Neural cell (in vitro differentiated cells): ENCODE results near the gene RASD1. TPM values are rescaled to one million over a fixed set of nuclear protein-coding genes. Genes with fewer than 3 reads are reported as not detected.
"Not testable (repeated sequence)": the region's sequence is repeated elsewhere in the genome, so short reads cannot be mapped to it uniquely, and the experiment has no call there.

Source experiments
- H2AFZ ChIP-seq: fragments of 200-600, 300-800 bp; sonication (generic), shearing (Covaris generic); 2 replicates; pipeline ENCODE4 v1.6.0; 2014; ENCODE audit warnings: low read depth, mild to moderate bottlenecking, antibody characterized with exemption, low read length, moderate library complexity
- H3F3A ChIP-seq: fragments of 200-600 bp; shearing (Covaris generic); 2 replicates; pipeline ENCODE4 v1.6.1; 2016; ENCODE audit warnings: mild to moderate bottlenecking, moderate library complexity, mixed read lengths, antibody characterized with exemption, low read length; ENCODE audit not compliant: insufficient read depth, poor library complexity, severe bottlenecking
- H3K27ac ChIP-seq: fragments of 200-600, 300-800 bp; sonication (generic), shearing (Covaris generic); 2 replicates; pipeline ENCODE4 v1.5.1; 2014; ENCODE audit warnings: mild to moderate bottlenecking, low read length, moderate library complexity
- H3K27me3 ChIP-seq: fragments of 300-800, 200-600 bp; sonication (generic), shearing (Covaris generic); 2 replicates; pipeline ENCODE4 v1.6.0; 2014; ENCODE audit warnings: mild to moderate bottlenecking, low read depth, low read length, moderate library complexity; ENCODE audit not compliant: insufficient read depth
- H3K36me3 ChIP-seq: fragments of 300-800, 200-600 bp; sonication (generic), shearing (Covaris generic); 2 replicates; pipeline ENCODE4 v1.5.1; 2014; ENCODE audit warnings: mild to moderate bottlenecking, antibody characterized with exemption, low read length, moderate library complexity; ENCODE audit not compliant: insufficient read depth
- H3K4me2 ChIP-seq: fragments of 300-800, 200-600 bp; sonication (generic), shearing (Covaris generic); 2 replicates; pipeline ENCODE4 v1.6.0; 2014; ENCODE audit warnings: mild to moderate bottlenecking, low read length
- H3K4me3 ChIP-seq: fragments of 300-800, 200-600 bp; sonication (generic), shearing (Covaris generic); 2 replicates; pipeline ENCODE4 v1.5.1; 2014; ENCODE audit warnings: mild to moderate bottlenecking, low read length, moderate library complexity
- H3K79me2 ChIP-seq: fragments of 200-600 bp; shearing (Covaris generic); replicated peaks from 2 replicates; pipeline ENCODE4 v1.6.0; 2014; ENCODE audit warnings: mild to moderate bottlenecking, low read length, moderate library complexity; ENCODE audit not compliant: insufficient read depth
- H3K9ac ChIP-seq: fragments of 300-800, 200-600 bp; sonication (generic), shearing (Covaris generic); 2 replicates; pipeline ENCODE4 v1.6.1; 2016; ENCODE audit warnings: mild to moderate bottlenecking, low read length, mixed read lengths
- H3K9me2 ChIP-seq: fragments of 200-600 bp; shearing (Covaris generic); 2 replicates; pipeline ENCODE4 v1.6.1; 2016; ENCODE audit warnings: mild to moderate bottlenecking, low read length, mixed read lengths; ENCODE audit not compliant: insufficient read depth
- H3K9me3 ChIP-seq: fragments of 200-600, 300-800 bp; sonication (generic), shearing (Covaris generic); 2 replicates; pipeline ENCODE4 v1.6.1; 2016; ENCODE audit warnings: mild to moderate bottlenecking, mixed run types, low read length, moderate library complexity, mixed read lengths
- H4K20me1 ChIP-seq: fragments of 200-600 bp; shearing (Covaris generic); 2 replicates; pipeline ENCODE4 v1.6.1; 2016; ENCODE audit warnings: mild to moderate bottlenecking, mixed run types; ENCODE audit not compliant: insufficient read depth
- EP300 ChIP-seq: fragments of 450-650 bp; conservative IDR thresholded peaks from 2 replicates; pipeline ENCODE4 v1.6.1; 2014; ENCODE audit warnings: antibody characterized with exemption, mild to moderate bottlenecking, moderate library complexity; ENCODE audit not compliant: poor library complexity, severe bottlenecking
- EZH2 ChIP-seq: fragments of 200-600, 300-800 bp; shearing (Covaris generic), sonication (generic); IDR thresholded peaks from 2 replicates; pipeline ENCODE4 v1.6.1; 2014; ENCODE audit warnings: antibody characterized with exemption, low read length, borderline replicate concordance, mild to moderate bottlenecking; ENCODE audit not compliant: insufficient read depth, poor library complexity, severe bottlenecking
- MXI1 ChIP-seq: fragments of 450-650 bp; conservative IDR thresholded peaks from 2 replicates; pipeline ENCODE4 v1.6.1; 2014; ENCODE audit warnings: antibody characterized with exemption, mild to moderate bottlenecking; ENCODE audit not compliant: poor library complexity, severe bottlenecking
- POLR2AphosphoS5 ChIP-seq: IDR thresholded peaks from 2 replicates; pipeline ENCODE4 v1.6.1; 2012
- RAD21 ChIP-seq: fragments of 450-650 bp; conservative IDR thresholded peaks from 2 replicates; pipeline ENCODE4 v1.6.1; 2014; ENCODE audit warnings: antibody characterized with exemption, mild to moderate bottlenecking, moderate library complexity
- SMC3 ChIP-seq: fragments of 450-650 bp; conservative IDR thresholded peaks from 2 replicates; pipeline ENCODE4 v1.6.1; 2014; ENCODE audit warnings: antibody characterized with exemption, mild to moderate bottlenecking, moderate library complexity; ENCODE audit not compliant: poor library complexity
- TAF1 ChIP-seq: IDR thresholded peaks from 2 replicates; pipeline ENCODE4 v1.6.1; 2012; ENCODE audit warnings: low read depth
- polyA plus RNA-seq: library from polyadenylated mRNA; depleted of rRNA; stranded (reverse); fragments of >200 nt; gene quantifications from 2 replicates; pipeline ENCODE4 v1.2.3, GENCODE V29; 2014
- TF ChIP-seq, protein P1 (sequence below): fragments of 450-650 bp; IDR thresholded peaks from 2 replicates; pipeline ENCODE4 v1.5.1; 2014; ENCODE audit warnings: antibody characterized with exemption, mild to moderate bottlenecking, moderate library complexity; ENCODE audit not compliant: poor library complexity, severe bottlenecking
- TF ChIP-seq, protein P2 (sequence below): IDR thresholded peaks from 2 replicates; pipeline ENCODE4 v1.6.1; 2012; ENCODE audit warnings: borderline replicate concordance

Gene RASD1
- polyA plus RNA-seq, 1 donor from 2014 or later, result 57.7 TPM

DNA sequence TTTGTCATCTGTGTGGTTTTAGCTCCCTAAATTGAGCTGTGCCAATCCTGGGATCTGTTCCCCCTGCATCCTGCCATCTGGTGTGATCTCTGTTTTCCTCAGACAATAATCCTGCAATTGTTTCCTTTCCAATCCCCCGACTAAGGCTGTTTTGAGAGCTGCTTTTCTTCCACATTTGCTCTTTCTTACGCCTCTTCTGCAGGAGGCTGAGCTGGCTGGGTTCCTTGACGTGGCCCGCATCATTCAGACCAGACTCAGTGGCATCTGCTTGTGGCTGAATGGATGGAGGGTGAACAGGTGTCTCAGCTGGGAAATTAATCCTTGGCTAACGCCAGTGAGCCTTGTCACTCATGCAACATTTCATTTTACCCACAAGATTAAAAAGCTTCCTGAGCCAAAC, 29.2 kb downstream of the RASD1 start:
- Histone ChIP-seq H3K79me2 (no peaks in the 10 kb centered on the region), H3K27me3 (no peaks in the 10 kb centered on the region), H2AFZ (no peak overlapping the region), H3K9ac (no peak overlapping the region), H3K27ac (no peak overlapping the region), H3K9me2 (no peaks in the 10 kb centered on the region), H3K36me3 (no peaks in the 10 kb centered on the region), H3K4me2 (no peak overlapping the region), H4K20me1 (no peaks in the 10 kb centered on the region), H3F3A (no peaks in the 10 kb centered on the region), H3K9me3 (no peaks in the 10 kb centered on the region), H3K4me3 (no peak overlapping the region)
- TF ChIP-seq, protein P1, sequence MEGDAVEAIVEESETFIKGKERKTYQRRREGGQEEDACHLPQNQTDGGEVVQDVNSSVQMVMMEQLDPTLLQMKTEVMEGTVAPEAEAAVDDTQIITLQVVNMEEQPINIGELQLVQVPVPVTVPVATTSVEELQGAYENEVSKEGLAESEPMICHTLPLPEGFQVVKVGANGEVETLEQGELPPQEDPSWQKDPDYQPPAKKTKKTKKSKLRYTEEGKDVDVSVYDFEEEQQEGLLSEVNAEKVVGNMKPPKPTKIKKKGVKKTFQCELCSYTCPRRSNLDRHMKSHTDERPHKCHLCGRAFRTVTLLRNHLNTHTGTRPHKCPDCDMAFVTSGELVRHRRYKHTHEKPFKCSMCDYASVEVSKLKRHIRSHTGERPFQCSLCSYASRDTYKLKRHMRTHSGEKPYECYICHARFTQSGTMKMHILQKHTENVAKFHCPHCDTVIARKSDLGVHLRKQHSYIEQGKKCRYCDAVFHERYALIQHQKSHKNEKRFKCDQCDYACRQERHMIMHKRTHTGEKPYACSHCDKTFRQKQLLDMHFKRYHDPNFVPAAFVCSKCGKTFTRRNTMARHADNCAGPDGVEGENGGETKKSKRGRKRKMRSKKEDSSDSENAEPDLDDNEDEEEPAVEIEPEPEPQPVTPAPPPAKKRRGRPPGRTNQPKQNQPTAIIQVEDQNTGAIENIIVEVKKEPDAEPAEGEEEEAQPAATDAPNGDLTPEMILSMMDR, result no peak
- TF ChIP-seq, protein P2, sequence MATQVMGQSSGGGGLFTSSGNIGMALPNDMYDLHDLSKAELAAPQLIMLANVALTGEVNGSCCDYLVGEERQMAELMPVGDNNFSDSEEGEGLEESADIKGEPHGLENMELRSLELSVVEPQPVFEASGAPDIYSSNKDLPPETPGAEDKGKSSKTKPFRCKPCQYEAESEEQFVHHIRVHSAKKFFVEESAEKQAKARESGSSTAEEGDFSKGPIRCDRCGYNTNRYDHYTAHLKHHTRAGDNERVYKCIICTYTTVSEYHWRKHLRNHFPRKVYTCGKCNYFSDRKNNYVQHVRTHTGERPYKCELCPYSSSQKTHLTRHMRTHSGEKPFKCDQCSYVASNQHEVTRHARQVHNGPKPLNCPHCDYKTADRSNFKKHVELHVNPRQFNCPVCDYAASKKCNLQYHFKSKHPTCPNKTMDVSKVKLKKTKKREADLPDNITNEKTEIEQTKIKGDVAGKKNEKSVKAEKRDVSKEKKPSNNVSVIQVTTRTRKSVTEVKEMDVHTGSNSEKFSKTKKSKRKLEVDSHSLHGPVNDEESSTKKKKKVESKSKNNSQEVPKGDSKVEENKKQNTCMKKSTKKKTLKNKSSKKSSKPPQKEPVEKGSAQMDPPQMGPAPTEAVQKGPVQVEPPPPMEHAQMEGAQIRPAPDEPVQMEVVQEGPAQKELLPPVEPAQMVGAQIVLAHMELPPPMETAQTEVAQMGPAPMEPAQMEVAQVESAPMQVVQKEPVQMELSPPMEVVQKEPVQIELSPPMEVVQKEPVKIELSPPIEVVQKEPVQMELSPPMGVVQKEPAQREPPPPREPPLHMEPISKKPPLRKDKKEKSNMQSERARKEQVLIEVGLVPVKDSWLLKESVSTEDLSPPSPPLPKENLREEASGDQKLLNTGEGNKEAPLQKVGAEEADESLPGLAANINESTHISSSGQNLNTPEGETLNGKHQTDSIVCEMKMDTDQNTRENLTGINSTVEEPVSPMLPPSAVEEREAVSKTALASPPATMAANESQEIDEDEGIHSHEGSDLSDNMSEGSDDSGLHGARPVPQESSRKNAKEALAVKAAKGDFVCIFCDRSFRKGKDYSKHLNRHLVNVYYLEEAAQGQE, result no peak
- no peak for TF ChIP-seq POLR2AphosphoS5
- no peak for TF ChIP-seq EP300
- TF ChIP-seq MXI1, result no peak
- TF ChIP-seq RAD21, result no peak
- TF ChIP-seq TAF1, result no peak
- no peak for TF ChIP-seq EZH2
- no peak for TF ChIP-seq SMC3

DNA sequence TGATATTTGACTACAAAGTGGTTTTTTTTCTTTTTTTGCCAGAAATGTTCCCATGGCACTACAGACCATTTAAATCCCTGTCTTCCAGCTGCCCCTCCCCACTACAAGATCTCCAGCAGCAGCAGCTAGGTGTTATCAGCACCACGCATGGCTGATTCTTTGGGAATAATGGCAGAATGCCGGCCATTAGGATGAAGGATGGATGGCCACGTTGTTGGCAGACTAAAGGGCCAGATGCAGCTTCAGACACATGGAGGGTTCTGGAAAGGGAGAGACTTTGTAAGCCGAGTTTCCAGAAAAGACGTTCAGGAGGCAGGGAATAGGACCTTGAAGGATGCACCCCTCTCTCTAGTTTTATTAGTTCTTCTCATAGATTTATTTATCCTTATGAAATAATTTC, 29.7 kb downstream of the RASD1 start:
- Histone ChIP-seq H3K4me2 (no peak overlapping the region), H3K27ac (no peak overlapping the region), H3K36me3 (no peaks in the 10 kb centered on the region), H3K9me2 (no peaks in the 10 kb centered on the region), H3K9ac (no peak overlapping the region), H3K79me2 (no peaks in the 10 kb centered on the region), H3K9me3 (no peaks in the 10 kb centered on the region), H3K4me3 (no peak overlapping the region), H2AFZ (no peak overlapping the region), H3K27me3 (no peaks in the 10 kb centered on the region), H3F3A (no peaks in the 10 kb centered on the region), H4K20me1 (no peaks in the 10 kb centered on the region)
- TF ChIP-seq TAF1 (no peak), POLR2AphosphoS5 (no peak), EP300 (no peak), RAD21 (no peak), EZH2 (no peak), SMC3 (no peak), MXI1 (no peak)
- TF ChIP-seq, protein P2, result no peak
- TF ChIP-seq, protein P1, result no peak

DNA sequence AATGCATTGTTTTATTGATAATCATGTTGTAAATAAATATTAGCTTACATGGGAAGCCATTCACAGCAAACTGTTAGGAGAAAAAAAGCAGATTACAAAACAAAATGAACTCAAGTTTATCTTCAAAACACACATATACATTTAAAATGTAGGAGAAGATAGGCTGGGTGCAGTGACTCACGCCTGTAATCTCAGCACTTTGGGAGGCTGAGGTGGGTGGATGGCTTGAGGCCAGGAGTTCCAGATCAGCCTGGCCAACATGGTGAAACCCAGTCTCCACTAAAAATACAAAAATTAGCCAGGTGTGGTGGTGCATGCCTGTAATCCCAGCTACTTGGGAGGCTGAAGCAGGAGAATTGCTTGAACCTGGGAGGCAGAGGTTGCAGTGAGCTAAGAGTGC, 30.3 kb downstream of the RASD1 start:
- H2AFZ ChIP-seq, H3K4me2 ChIP-seq, H3K9me3 ChIP-seq, H3K4me3 ChIP-seq, H3K36me3 ChIP-seq, H4K20me1 ChIP-seq, H3K27ac ChIP-seq, H3K9ac ChIP-seq, H3F3A ChIP-seq, H3K79me2 ChIP-seq, H3K9me2 ChIP-seq, H3K27me3 ChIP-seq: not testable (repeated sequence)
